Thoracic aorta (tissue), 2 donors: ENCODE measurements around the gene ODF2. TPM values are rescaled to one million over a fixed set of nuclear protein-coding genes. Genes with fewer than 3 reads are reported as not detected.
A peak's percentile ranks its signal among the peaks of the same experiment; 100 is the strongest.
"Not testable (repeated sequence)": the region's sequence is repeated elsewhere in the genome, so short reads cannot be mapped to it uniquely, and the experiment has no call there.

Experiments
- ATAC-seq: fragments of 150-250 bp; one replicate; pipeline ENCODE4 v1.8.0; 2017; ENCODE audit warnings: low read depth; ENCODE audit not compliant: insufficient number of reproducible peaks, low FRiP score
- DNase-seq: peaks from one replicate; pipeline ENCODE4 v3.0.0-alpha.2; 2020; ENCODE audit warnings: low spot score
- H3K27ac ChIP-seq, 2 donors: fragments of 200-600 bp; sonication (generic); 1 replicate in 1 of 2; 2 replicates in 1 of 2; pipeline ENCODE4 v1.5.1; 2016; ENCODE audit warnings: mild to moderate bottlenecking in 2 of 2, moderate library complexity in 2 of 2
- H3K27me3 ChIP-seq: fragments of 200-600 bp; sonication (generic); replicated peaks from 2 replicates; pipeline ENCODE4 v1.6.0; 2016; ENCODE audit warnings: mild to moderate bottlenecking; ENCODE audit not compliant: insufficient read depth
- H3K36me3 ChIP-seq: fragments of 200-600 bp; sonication (generic); one replicate; pipeline ENCODE4 v1.5.1; 2016
- H3K4me1 ChIP-seq, 2 donors: fragments of 200-600 bp; sonication (generic); 1 replicate in 1 of 2; 2 replicates in 1 of 2; pipeline versions ENCODE4 v1.5.1 to v1.6.0; 2016; ENCODE audit warnings: low read depth in 2 of 2, mild to moderate bottlenecking in 1 of 2; ENCODE audit not compliant: control insufficient read depth in 1 of 2
- H3K4me3 ChIP-seq: fragments of 200-600 bp; sonication (generic); 2 replicates; pipeline ENCODE4 v1.5.1; 2016; ENCODE audit warnings: mild to moderate bottlenecking
- H3K9me3 ChIP-seq: fragments of 200-600 bp; sonication (generic); 2 replicates; pipeline ENCODE4 v1.5.1; 2016
- CTCF ChIP-seq: fragments of 200-600 bp; sonication (generic); IDR thresholded peaks from one replicate; pipeline ENCODE4 v1.5.1; 2019; ENCODE audit warnings: antibody characterized with exemption
- total RNA-seq, 2 donors: library from RNA; depleted of rRNA; stranded (reverse); fragments of >200 nt; gene quantifications; one replicate each; pipeline versions ENCODE4 v1.1.0 to v1.2.3, GENCODE V29; 2016

The ODF2 gene
- total RNA-seq, 2 donors from 2014 or later = 22.5 to 36.5 TPM

GRCh38 chr9:128420651-128421481 is 34.9 kb upstream of the ODF2 start, which contains the start of gene CERCAM:
Gene CERCAM (plus strand): TSS chr9:128420857. CDS start chr9:128420878, 21 bp downstream.
- peak within 1 kb of the TSS; percentile 63 to 75 for H3K27ac ChIP-seq
- no peaks in the 10 kb centered on the region for H3K36me3 ChIP-seq
- peak; percentile 63 for ATAC-seq
- H3K4me1 ChIP-seq = peaks cover 11 to 26% of the 10 kb centered on the region in 2 donors
- TF ChIP-seq CTCF = no peak
- no peaks in the 10 kb centered on the region for H3K9me3 ChIP-seq
- H3K4me3 ChIP-seq = peak within 1 kb of the TSS; percentile 97
- H3K27me3 ChIP-seq = no peaks in the 10 kb centered on the region
- DNase-seq = no peak

- no peak for DNase-seq
- H3K9me3 ChIP-seq = no peaks in the 10 kb centered on the region
- H3K27ac ChIP-seq = peak overlapping the region; percentile 58 to 75
- H3K27me3 ChIP-seq = no peaks in the 10 kb centered on the region
- peak; percentile 24 for ATAC-seq
- peaks cover 11 to 26% of the 10 kb centered on the region in 2 donors for H3K4me1 ChIP-seq
- H3K4me3 ChIP-seq = peak overlapping the region; percentile 97
- H3K36me3 ChIP-seq = no peaks in the 10 kb centered on the region
- TF ChIP-seq CTCF = no peak
Measured at GRCh38 chr9:128421482-128421996, 34.3 kb upstream of the ODF2 start.

GRCh38 chr9:128422022-128422782 is 33.6 kb upstream of the ODF2 start:
- not testable (repeated sequence) for H3K36me3 ChIP-seq, ATAC-seq, H3K9me3 ChIP-seq, H3K27me3 ChIP-seq, DNase-seq
- Histone ChIP-seq H3K4me1 (peaks cover 11 to 26% of the 10 kb centered on the region in 2 donors), H3K27ac (peak overlapping the region in 1 of 2 donors; percentile 75), H3K4me3 (peak overlapping the region; percentile 97)

GRCh38 chr9:128422783-128423150 is 33.0 kb upstream of the ODF2 start:
- H3K36me3 ChIP-seq = no peaks in the 10 kb centered on the region
- no peak for TF ChIP-seq CTCF
- no peaks in the 10 kb centered on the region for H3K27me3 ChIP-seq
- H3K9me3 ChIP-seq = no peaks in the 10 kb centered on the region
- no peak for ATAC-seq
- no peak for DNase-seq
- peaks cover 11 to 26% of the 10 kb centered on the region in 2 donors for H3K4me1 ChIP-seq
- H3K27ac ChIP-seq = no peak overlapping the region
- no peak overlapping the region for H3K4me3 ChIP-seq

GRCh38 chr9:128423356-128423755 is 32.5 kb upstream of the ODF2 start:
- H3K9me3 ChIP-seq, H3K4me3 ChIP-seq, H3K27me3 ChIP-seq, H3K36me3 ChIP-seq, H3K27ac ChIP-seq, DNase-seq, ATAC-seq: not testable (repeated sequence)
- peaks cover 11 to 26% of the 10 kb centered on the region in 2 donors for H3K4me1 ChIP-seq
